ENCODE results near the gene KLRG1. TPM values are rescaled to one million over a fixed set of nuclear protein-coding genes. Genes with fewer than 3 reads are reported as not detected.

The KLRG1 gene
- total RNA-seq, 2 experiments from 2014 or later = 14.4 to 16.1 TPM

DNA sequence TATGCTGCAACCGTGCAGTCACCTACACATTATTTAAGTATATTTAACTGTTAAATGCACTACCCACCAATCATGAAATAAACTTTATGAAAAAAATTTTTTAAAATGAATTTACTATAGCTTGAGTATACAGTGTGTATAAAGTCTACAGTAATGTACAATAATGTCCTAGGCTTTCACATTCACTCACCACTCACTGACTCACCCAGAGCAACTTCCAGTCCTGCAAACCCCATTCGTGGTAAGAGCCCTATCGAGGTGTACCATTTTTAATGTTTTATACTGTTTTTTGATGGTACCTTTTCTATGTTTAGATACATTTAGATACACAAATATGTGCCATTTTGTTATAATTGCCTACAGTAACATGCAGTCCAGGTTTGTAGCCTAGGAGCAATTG, 48.1 kb downstream of the KLRG1 start:
- DNase-seq (no peak), ATAC-seq (ENCODE audit: low read depth) (no peak)
- H3K27ac Mint-ChIP-seq = no peak overlapping the region
- POLR2A ChIA-PET = interaction anchor here (1.2 to 2.4 kb wide), 2 partner anchors 12 to 87 kb away, joined by 3 to 10 read pairs; partner anchors contain the start of gene M6PR
- H3K27me3 Mint-ChIP-seq = peaks cover under 1% of the 10 kb centered on the region
- peaks cover 1% of the 10 kb centered on the region for H3K9me3 Mint-ChIP-seq
- H3K36me3 Mint-ChIP-seq = no peaks in the 10 kb centered on the region
- no peak overlapping the region for H3K4me3 Mint-ChIP-seq
- H3K4me1 Mint-ChIP-seq = peaks cover 10% of the 10 kb centered on the region

DNA sequence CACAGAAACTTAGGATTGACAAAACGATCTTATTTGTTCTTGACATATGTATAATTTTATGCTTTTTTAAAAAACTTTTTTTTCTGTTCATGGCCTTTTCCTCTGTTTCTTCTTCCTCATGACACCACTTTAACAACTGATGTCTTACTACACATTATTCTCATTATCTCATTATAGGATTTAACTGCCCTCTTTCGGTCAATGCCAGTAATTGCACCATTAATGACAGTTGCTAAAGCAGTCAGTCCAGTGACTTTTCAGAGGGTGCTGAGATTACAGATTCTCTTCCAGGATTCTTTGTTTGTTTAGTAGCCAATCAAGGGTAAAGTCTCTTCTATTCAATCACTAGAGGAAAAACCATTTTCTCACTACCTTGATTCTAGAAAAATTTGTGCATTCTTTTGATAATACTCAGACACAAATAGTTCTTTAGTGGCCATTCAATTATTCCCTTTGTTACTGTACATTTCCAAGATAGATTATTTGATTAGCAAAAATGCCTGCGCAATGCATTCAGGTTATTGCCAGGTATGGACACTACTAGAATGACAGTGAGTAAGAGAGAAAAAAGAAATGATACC, 50.1 kb downstream of the KLRG1 start:
- peaks cover 2% of the 10 kb centered on the region for H3K27me3 Mint-ChIP-seq
- peaks cover 1% of the 10 kb centered on the region for H3K9me3 Mint-ChIP-seq
- H3K36me3 Mint-ChIP-seq = no peaks in the 10 kb centered on the region
- ATAC-seq (ENCODE audit: low read depth) = peak; percentile 63
- H3K4me3 Mint-ChIP-seq = no peak overlapping the region
- no peak for DNase-seq
- peaks cover 10% of the 10 kb centered on the region for H3K4me1 Mint-ChIP-seq
- POLR2A ChIA-PET = interaction anchor here (1.4 to 1.5 kb wide), 2 partner anchors 88 to 90 kb away, joined by 9 to 11 read pairs; partner anchors contain the start of gene M6PR
- no peak overlapping the region for H3K27ac Mint-ChIP-seq

DNA sequence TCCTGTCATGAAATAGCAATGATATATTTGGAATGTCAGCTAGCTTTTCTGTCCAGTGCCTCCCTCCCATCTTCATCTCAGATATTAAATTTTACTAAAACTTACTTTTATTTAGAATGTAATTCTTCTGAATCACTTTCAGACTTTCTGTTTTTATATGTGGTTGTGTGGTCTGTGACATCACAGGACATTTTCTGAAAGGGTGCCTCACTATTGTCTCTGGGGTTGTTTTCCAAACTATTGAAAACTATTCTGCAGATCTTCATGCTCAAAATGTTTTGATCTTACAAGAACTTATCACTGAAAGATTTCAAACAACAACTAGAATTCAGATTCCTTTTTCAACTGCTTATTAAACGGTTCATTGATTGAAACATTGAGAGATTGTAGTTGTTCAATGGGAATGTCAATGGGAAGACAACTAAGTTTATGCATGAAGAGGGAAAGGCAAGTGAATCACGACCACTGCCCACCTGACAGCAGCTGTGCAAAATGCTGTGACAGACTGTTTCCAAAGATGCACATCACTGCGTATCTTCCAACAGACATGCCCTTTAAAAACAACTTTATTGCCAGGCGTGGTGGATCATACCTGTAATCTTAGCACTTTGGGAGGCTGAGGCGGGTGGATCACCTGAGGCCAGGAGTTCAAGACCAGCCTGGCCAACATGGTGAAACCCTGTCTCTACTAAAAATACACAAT, 51.3 kb downstream of the KLRG1 start:
- H3K27me3 Mint-ChIP-seq = peaks cover 2% of the 10 kb centered on the region
- ATAC-seq (ENCODE audit: low read depth) (no peak), DNase-seq (no peak)
- peaks cover 10% of the 10 kb centered on the region for H3K4me1 Mint-ChIP-seq
- H3K9me3 Mint-ChIP-seq = no peaks in the 10 kb centered on the region
- no peak overlapping the region for H3K27ac Mint-ChIP-seq
- H3K36me3 Mint-ChIP-seq = no peaks in the 10 kb centered on the region
- POLR2A ChIA-PET = interaction anchor here (1.0 kb wide), 1 partner anchor 89 kb away, joined by 3 read pairs; no protein-coding TSS in a partner anchor
- no peak overlapping the region for H3K4me3 Mint-ChIP-seq

- POLR2A ChIA-PET = interaction anchor here (1.0 kb wide), 1 partner anchor 89 kb away, joined by 3 read pairs; no protein-coding TSS in a partner anchor
- Mint-ChIP-seq H3K9me3 (no peaks in the 10 kb centered on the region), H3K4me3 (no peak overlapping the region), H3K4me1 (peaks cover 12% of the 10 kb centered on the region), H3K27ac (no peak overlapping the region), H3K27me3 (peaks cover 2% of the 10 kb centered on the region), H3K36me3 (peaks cover under 1% of the 10 kb centered on the region)
- ATAC-seq (ENCODE audit: low read depth) (no peak), DNase-seq (no peak)
These were observed 52.0 kb downstream of the KLRG1 start for GRCh38 chr12:9041321-9041720.

- Mint-ChIP-seq H3K4me1 (peaks cover 10% of the 10 kb centered on the region), H3K36me3 (peaks cover 1% of the 10 kb centered on the region), H3K27ac (no peak overlapping the region), H3K4me3 (no peak overlapping the region), H3K9me3 (no peaks in the 10 kb centered on the region), H3K27me3 (peaks cover 2% of the 10 kb centered on the region)
- ATAC-seq (ENCODE audit: low read depth) (no peak), DNase-seq (no peak)
- POLR2A ChIA-PET = no interaction called here
These were observed 54.4 kb downstream of the KLRG1 start for GRCh38 chr12:9043766-9044165.

DNA sequence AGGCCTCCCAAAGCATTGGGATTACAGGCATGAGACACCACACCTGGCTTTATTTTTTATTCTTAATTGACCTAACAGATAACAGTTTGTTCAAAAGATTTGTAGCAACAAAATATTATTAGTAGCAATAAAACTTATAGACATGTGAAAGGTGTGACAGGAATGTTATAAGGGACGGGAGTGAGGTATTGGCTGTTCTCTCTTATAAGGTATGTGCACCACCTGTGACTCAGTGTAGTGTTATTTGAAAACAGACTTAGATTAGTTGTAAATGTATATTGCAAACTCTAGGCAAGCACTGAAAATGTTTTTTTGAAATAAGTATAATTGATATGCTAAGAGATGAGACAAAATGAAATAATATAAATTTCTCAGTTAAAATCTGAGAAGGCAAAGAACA, 57.8 kb downstream of the KLRG1 start:
- ATAC-seq (ENCODE audit: low read depth) = no peak
- no peak for DNase-seq
- Mint-ChIP-seq H3K4me3 (no peak overlapping the region), H3K9me3 (no peaks in the 10 kb centered on the region), H3K27me3 (peaks cover 2% of the 10 kb centered on the region), H3K4me1 (peaks cover 2% of the 10 kb centered on the region), H3K27ac (no peak overlapping the region), H3K36me3 (peaks cover 1% of the 10 kb centered on the region)
- POLR2A ChIA-PET = no interaction called here

DNA sequence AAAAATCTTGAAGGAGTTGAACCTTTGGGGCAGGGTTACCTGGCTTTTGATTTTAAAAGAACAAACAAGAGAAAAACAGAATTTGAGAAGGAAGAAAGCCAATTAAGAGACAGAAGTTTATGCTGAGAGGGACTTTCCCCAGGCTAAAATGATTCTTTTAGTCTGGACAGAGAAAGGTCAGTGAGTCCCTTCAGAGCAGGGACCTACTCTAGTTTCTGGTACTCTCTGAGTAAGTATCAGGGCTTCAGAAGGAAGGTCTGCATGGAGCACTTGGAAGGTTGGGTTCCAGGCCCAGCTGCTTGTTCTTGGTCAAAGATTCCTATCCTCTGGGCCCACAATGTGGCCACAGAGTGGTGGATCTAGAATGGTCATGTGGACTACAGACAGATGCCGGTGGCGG, 59.6 kb downstream of the KLRG1 start:
- no peak overlapping the region for H3K27ac Mint-ChIP-seq
- H3K27me3 Mint-ChIP-seq = no peaks in the 10 kb centered on the region
- no peaks in the 10 kb centered on the region for H3K9me3 Mint-ChIP-seq
- peaks cover 1% of the 10 kb centered on the region for H3K36me3 Mint-ChIP-seq
- POLR2A ChIA-PET = interaction anchor here (0.9 to 2.0 kb wide), 2 partner anchors 11 to 100 kb away, joined by 3 to 15 read pairs; partner anchors contain the start of gene M6PR
- H3K4me3 Mint-ChIP-seq = no peak overlapping the region
- DNase-seq (no peak), ATAC-seq (ENCODE audit: low read depth) (no peak)
- H3K4me1 Mint-ChIP-seq = peaks cover 2% of the 10 kb centered on the region

DNA sequence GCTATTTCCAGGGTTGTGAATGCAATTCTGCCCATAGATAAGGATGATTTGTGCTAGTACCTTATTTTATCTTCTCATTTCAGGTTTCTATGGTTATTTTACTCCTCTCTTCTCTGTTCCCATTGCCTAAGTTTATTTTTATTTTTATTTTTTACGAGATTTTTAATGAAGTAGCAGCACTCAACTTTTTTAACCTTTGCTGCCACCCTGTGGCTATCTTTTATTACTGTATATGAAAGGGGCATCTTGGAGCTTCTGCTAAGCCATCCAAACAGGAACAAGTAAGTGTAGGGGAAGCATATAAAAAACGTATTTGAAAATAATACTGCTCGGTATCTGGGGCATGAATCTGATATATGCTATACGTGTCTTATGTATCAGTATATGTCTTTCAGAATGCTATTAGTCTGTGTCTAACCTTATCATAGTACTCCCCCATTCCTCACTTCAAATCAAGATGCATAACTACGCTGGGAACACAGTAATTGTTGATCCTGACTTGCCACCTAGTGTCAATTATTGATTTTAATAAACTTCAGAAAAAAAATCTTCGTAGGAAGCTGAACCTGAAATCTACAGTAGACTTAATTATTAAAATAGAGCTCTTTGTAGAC, 60.3 kb downstream of the KLRG1 start:
- no peak overlapping the region for H3K27ac Mint-ChIP-seq
- H3K9me3 Mint-ChIP-seq = no peaks in the 10 kb centered on the region

DNA sequence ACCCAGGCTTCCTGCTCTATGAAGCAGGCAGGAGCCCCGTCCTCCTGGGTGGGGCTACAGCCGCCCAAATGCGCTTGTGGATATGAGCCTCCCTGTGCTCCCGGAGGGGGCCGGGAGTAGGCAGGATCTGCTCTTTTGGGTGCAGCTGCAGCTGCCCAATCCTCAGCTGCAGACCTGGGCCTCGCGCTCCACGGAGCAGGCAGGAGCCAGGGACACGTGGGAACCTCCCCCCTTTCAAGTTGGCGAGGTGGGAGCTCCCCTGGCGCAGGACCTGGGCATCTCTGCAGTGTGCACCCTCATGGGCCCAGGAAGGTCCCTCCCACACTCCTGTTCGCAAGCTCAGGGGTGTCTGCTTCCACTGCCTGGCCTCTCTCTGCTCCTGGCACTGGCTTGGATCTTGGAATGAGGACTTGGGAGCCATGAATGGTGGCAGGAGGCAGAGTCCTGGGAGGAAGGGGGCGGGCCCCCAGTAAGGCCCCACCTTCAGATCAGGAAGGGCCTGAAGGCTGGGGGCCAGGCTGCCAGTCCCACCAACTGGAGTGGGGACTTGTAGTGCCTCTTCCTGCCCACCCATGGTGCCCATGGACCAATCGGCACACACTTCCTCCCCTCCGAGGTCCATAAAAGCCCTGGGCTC, 61.3 kb downstream of the KLRG1 start:
- no peaks in the 10 kb centered on the region for H3K9me3 Mint-ChIP-seq
- DNase-seq (no peak), ATAC-seq (ENCODE audit: low read depth) (no peak)
- H3K27ac Mint-ChIP-seq = no peak overlapping the region
- POLR2A ChIA-PET = interaction anchor here (2.0 kb wide), 1 partner anchor 101 kb away, joined by 15 read pairs; the partner anchor contains the start of gene M6PR
- H3K4me1 Mint-ChIP-seq = peaks cover 2% of the 10 kb centered on the region
- H3K4me3 Mint-ChIP-seq = no peak overlapping the region
- peaks cover 1% of the 10 kb centered on the region for H3K36me3 Mint-ChIP-seq
- H3K27me3 Mint-ChIP-seq = peaks cover 3% of the 10 kb centered on the region

More for the DNA sequence above, 60.3 kb downstream of the KLRG1 start:
- POLR2A ChIA-PET = interaction anchor here (0.9 to 2.0 kb wide), 2 partner anchors 12 to 100 kb away, joined by 3 to 15 read pairs; partner anchors contain the start of gene M6PR
- peak; percentile 60 for ATAC-seq (ENCODE audit: low read depth)
- Mint-ChIP-seq H3K36me3 (peaks cover 1% of the 10 kb centered on the region), H3K4me3 (no peak overlapping the region), H3K27me3 (no peaks in the 10 kb centered on the region), H3K4me1 (peaks cover 2% of the 10 kb centered on the region)
- no peak for DNase-seq

DNA sequence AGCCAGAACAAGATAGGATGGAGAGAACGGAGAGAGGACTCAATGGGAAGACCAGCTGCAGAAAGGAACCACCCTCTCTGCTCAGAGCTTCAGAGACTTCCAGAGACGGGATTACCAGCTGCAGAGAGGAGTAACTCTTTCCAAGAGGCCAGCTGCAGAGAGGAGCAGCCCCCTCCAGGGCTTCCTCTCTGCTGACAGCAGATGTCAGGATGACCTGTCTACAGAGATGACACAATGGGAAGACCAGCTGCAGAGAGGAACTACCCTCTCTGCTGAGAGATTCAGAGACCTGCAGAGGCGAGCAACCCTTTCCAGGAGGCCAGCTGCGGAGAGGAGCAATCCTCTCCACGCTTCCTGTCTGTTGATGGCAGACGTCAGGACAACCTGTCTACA, 61.8 kb downstream of the KLRG1 start:
- peaks cover 1% of the 10 kb centered on the region for H3K36me3 Mint-ChIP-seq
- no peak for DNase-seq
- POLR2A ChIA-PET = no interaction called here
- H3K4me3 Mint-ChIP-seq = no peak overlapping the region
- H3K27me3 Mint-ChIP-seq = peaks cover 3% of the 10 kb centered on the region
- H3K4me1 Mint-ChIP-seq = peaks cover 2% of the 10 kb centered on the region
- H3K9me3 Mint-ChIP-seq = no peaks in the 10 kb centered on the region
- H3K27ac Mint-ChIP-seq = no peak overlapping the region
- no peak for ATAC-seq (ENCODE audit: low read depth)

- no peak overlapping the region for H3K4me3 Mint-ChIP-seq
- H3K36me3 Mint-ChIP-seq = no peaks in the 10 kb centered on the region
- no peaks in the 10 kb centered on the region for H3K4me1 Mint-ChIP-seq
- no peaks in the 10 kb centered on the region for H3K9me3 Mint-ChIP-seq
- DNase-seq = no peak
- peaks cover 3% of the 10 kb centered on the region for H3K27me3 Mint-ChIP-seq
- no peak for ATAC-seq (ENCODE audit: low read depth)
- POLR2A ChIA-PET = no interaction called here
- no peak overlapping the region for H3K27ac Mint-ChIP-seq
These were observed 63.3 kb downstream of the KLRG1 start for GRCh38 chr12:9052610-9053009.

Measured in activated naive CD8-positive, alpha-beta T cell treated with anti-CD3 and anti-CD28 coated beads, Interleukin-2, amount 10 ng/mL, durations not matched to agents 7 days and 5 days (primary cell).